Endothelial cell of umbilical vein (primary cell): ENCODE data around the gene SSNA1.

Experiments used
- CTCF ChIP-seq, 2 donors: IDR thresholded peaks; 1 replicate in 1 of 2; 2 replicates in 1 of 2; pipeline ENCODE4 v1.5.1; 2011; ENCODE audit warnings: low read length in 2 of 2, mild to moderate bottlenecking in 2 of 2, moderate library complexity in 2 of 2, control low read depth in 1 of 2, inconsistent platforms in 1 of 2, low read depth in 1 of 2; ENCODE audit not compliant: insufficient read depth in 1 of 2; ENCODE audit errors: extremely low read depth in 1 of 2
- EZH2 ChIP-seq: IDR thresholded peaks from 2 replicates; pipeline ENCODE4 v1.6.1; 2012; ENCODE audit warnings: borderline replicate concordance, low read depth, mild to moderate bottlenecking, moderate library complexity, low read length, inconsistent platforms; ENCODE audit not compliant: severe bottlenecking
- MAX ChIP-seq: IDR thresholded peaks from 2 replicates; pipeline ENCODE4 v1.6.1; 2011; ENCODE audit not compliant: insufficient read depth, insufficient read length
- MYC ChIP-seq: IDR thresholded peaks from one replicate; pipeline ENCODE4 v1.6.1; 2011; ENCODE audit warnings: mild to moderate bottlenecking, low read depth, low read length
- POLR2A ChIP-seq: IDR thresholded peaks from 2 replicates; pipeline ENCODE4 v1.6.1; 2012; ENCODE audit warnings: low read depth, mild to moderate bottlenecking, control low read depth, low read length
- POLR2AphosphoS5 ChIP-seq: IDR thresholded peaks from 2 replicates; pipeline ENCODE4 v1.6.1; 2012; ENCODE audit warnings: low read depth, mild to moderate bottlenecking, control low read depth, low read length, moderate library complexity; ENCODE audit not compliant: insufficient read depth

- TF ChIP-seq CTCF (IDR thresholded peaks at IDR 0.05; ENCODE audit: extremely low read depth in 1 of 2, insufficient read depth in 1 of 2, low read depth in 1 of 2, low read length in 2 of 2) (no peak), POLR2A (no peak), POLR2AphosphoS5 (no peak), EZH2 (no peak), MAX (no peak), MYC (no peak)
Measured at GRCh38 chr9:137163805-137164204, 24.7 kb upstream of the SSNA1 start.
